GM06990 (cell line): ENCODE results near the gene SSBP3.

Experiments used
- DNase-seq: peaks from one replicate; pipeline ENCODE4 v3.0.0-alpha.2; 2011; ENCODE audit not compliant: insufficient read length; ENCODE audit errors: extremely low read depth
- H3K27me3 ChIP-seq: replicated peaks from 2 replicates; pipeline ENCODE4 v1.6.0; 2011; ENCODE audit warnings: low read length; ENCODE audit not compliant: control insufficient read depth, insufficient read depth
- H3K36me3 ChIP-seq: 2 replicates; pipeline ENCODE4 v1.5.1; 2011; ENCODE audit warnings: low read length; ENCODE audit not compliant: control insufficient read depth, insufficient read depth
- H3K4me3 ChIP-seq: replicated peaks from 2 replicates; pipeline ENCODE4 v1.5.1; 2011; ENCODE audit warnings: low read depth, mild to moderate bottlenecking, control low read depth, low read length
- TF ChIP-seq, protein P1 (sequence below): IDR thresholded peaks from 2 replicates; pipeline ENCODE4 v1.5.1; 2011; ENCODE audit warnings: low read length, control low read depth, mild to moderate bottlenecking, inconsistent platforms; ENCODE audit not compliant: insufficient read depth, poor library complexity, severe bottlenecking

The SSBP3 gene

GRCh38 chr1:54180701-54181360 lies 225.4 kb downstream of the SSBP3 start:
- Histone ChIP-seq H3K36me3 (peaks cover 2% of the 10 kb centered on the region; the same call in 1 of the 2 replicates), H3K27me3 (no peaks in the 10 kb centered on the region), H3K4me3 (no peak overlapping the region)
- DNase-seq, result no peak
- TF ChIP-seq, protein P1, sequence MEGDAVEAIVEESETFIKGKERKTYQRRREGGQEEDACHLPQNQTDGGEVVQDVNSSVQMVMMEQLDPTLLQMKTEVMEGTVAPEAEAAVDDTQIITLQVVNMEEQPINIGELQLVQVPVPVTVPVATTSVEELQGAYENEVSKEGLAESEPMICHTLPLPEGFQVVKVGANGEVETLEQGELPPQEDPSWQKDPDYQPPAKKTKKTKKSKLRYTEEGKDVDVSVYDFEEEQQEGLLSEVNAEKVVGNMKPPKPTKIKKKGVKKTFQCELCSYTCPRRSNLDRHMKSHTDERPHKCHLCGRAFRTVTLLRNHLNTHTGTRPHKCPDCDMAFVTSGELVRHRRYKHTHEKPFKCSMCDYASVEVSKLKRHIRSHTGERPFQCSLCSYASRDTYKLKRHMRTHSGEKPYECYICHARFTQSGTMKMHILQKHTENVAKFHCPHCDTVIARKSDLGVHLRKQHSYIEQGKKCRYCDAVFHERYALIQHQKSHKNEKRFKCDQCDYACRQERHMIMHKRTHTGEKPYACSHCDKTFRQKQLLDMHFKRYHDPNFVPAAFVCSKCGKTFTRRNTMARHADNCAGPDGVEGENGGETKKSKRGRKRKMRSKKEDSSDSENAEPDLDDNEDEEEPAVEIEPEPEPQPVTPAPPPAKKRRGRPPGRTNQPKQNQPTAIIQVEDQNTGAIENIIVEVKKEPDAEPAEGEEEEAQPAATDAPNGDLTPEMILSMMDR, result no peak

DNA sequence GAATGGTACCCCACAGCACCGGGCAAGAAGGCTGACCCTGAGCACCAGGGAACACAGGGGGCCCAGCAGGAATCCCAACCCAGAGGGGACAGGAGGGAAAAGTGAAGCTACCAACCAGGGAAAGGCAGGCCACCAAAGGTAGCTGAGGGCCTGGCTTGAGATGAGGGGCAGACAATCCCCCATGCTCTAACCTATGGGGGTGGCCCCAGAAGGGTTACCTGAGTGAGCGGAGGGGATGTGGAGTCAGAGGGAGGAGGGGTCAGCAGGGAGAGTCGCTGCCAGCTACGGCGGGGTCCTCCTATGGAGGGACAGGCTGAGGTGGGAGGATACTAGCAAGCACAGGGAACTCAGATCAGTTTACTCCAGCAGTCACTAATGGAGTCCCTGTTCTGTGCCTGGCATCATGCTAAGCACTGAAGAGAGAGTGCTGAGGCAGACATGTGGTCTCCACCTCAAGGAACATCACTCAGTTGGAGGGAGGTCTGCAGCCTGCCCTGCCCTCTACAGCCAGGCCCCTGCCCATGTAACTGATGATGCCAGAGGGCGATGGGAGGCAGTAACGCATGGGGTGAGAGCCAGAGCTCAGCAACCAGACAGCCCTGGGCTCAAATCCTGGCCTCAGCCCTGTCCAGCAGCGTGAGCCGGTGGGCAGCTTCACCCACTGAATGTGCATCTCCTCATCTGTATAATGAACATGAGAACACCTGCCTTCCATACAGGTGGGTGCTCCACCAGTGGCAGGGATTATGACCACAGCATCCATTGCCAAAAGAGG lies 227.7 kb downstream of the SSBP3 start:
- Histone ChIP-seq H3K36me3 (no peaks in the 10 kb centered on the region; the same call in 1 of the 2 replicates), H3K27me3 (no peaks in the 10 kb centered on the region), H3K4me3 (no peak overlapping the region)
- TF ChIP-seq, protein P1, result no peak
- DNase-seq, result no peak

- Histone ChIP-seq H3K27me3 (no peaks in the 10 kb centered on the region), H3K4me3 (no peak overlapping the region), H3K36me3 (no peaks in the 10 kb centered on the region; the same call in 1 of the 2 replicates)
- DNase-seq, result no peak
- TF ChIP-seq, protein P1, result no peak
These were observed 228.5 kb downstream of the SSBP3 start for GRCh38 chr1:54177726-54178125.

- TF ChIP-seq, protein P1, result no peak
- no peak for DNase-seq
- Histone ChIP-seq H3K4me3 (no peak overlapping the region), H3K36me3 (no peaks in the 10 kb centered on the region; the same call in 1 of the 2 replicates), H3K27me3 (no peaks in the 10 kb centered on the region)
These were observed 229.4 kb downstream of the SSBP3 start for GRCh38 chr1:54176621-54177327.
